DOHH2 (cell line): ENCODE results near the gene IL11.

Source experiments
- H3F3A ChIP-seq: fragments of 200-600 bp; sonication (generic), shearing (Covaris generic); 2 replicates; pipeline ENCODE4 v1.6.0; 2016; ENCODE audit warnings: antibody characterized with exemption, mild to moderate bottlenecking; ENCODE audit not compliant: control insufficient read depth, insufficient read depth
- H3K27ac ChIP-seq: fragments of 200-600 bp; sonication (generic); 2 replicates; pipeline ENCODE4 v1.5.1; 2014; ENCODE audit warnings: low read depth, mild to moderate bottlenecking, low read length, moderate library complexity
- H3K27me3 ChIP-seq: fragments of 200-600 bp; sonication (generic); 2 replicates; pipeline ENCODE4 v1.6.1; 2014; ENCODE audit warnings: mild to moderate bottlenecking, low read length, mixed read lengths; ENCODE audit not compliant: control insufficient read depth
- H3K36me3 ChIP-seq: fragments of 200-600 bp; sonication (generic); 2 replicates; pipeline ENCODE4 v1.6.1; 2014; ENCODE audit warnings: mild to moderate bottlenecking, low read length, moderate library complexity, mixed read lengths; ENCODE audit not compliant: control insufficient read depth
- H3K4me1 ChIP-seq: fragments of 200-600 bp; sonication (generic); 2 replicates; pipeline ENCODE4 v1.6.1; 2014; ENCODE audit warnings: mild to moderate bottlenecking, low read length, mixed read lengths; ENCODE audit not compliant: control insufficient read depth
- H3K4me2 ChIP-seq: fragments of 200-600 bp; sonication (generic); 2 replicates; pipeline ENCODE4 v1.6.0; 2014; ENCODE audit warnings: mild to moderate bottlenecking, low read length, moderate library complexity
- H3K4me3 ChIP-seq: fragments of 200-600 bp; sonication (generic); 2 replicates; pipeline ENCODE4 v1.5.1; 2014; ENCODE audit warnings: mild to moderate bottlenecking, low read length, mixed read lengths
- H3K79me2 ChIP-seq: fragments of 200-600 bp; sonication (generic); 2 replicates; pipeline ENCODE4 v1.6.1; 2014; ENCODE audit warnings: mild to moderate bottlenecking, low read length, mixed read lengths; ENCODE audit not compliant: control insufficient read depth
- H3K9me2 ChIP-seq: fragments of 200-600 bp; sonication (generic); replicated peaks from 2 replicates; pipeline ENCODE4 v1.6.1; 2014; ENCODE audit warnings: mild to moderate bottlenecking, low read length, mixed read lengths; ENCODE audit not compliant: control insufficient read depth
- H3K9me3 ChIP-seq: fragments of 200-600 bp; sonication (generic); 2 replicates; pipeline ENCODE4 v1.6.1; 2014; ENCODE audit warnings: antibody characterized with exemption, low read length, mixed read lengths; ENCODE audit not compliant: control insufficient read depth, insufficient read depth
- H4K20me1 ChIP-seq: fragments of 200-600 bp; sonication (generic); 2 replicates; pipeline ENCODE4 v1.6.0; 2014; ENCODE audit warnings: low read depth, mild to moderate bottlenecking, antibody characterized with exemption, low read length, moderate library complexity; ENCODE audit not compliant: control insufficient read depth, insufficient read depth
- CTCF ChIP-seq: fragments of 200-600 bp; sonication (generic); IDR thresholded peaks from one replicate; pipeline ENCODE4 v1.5.1; 2014; ENCODE audit warnings: antibody characterized with exemption, mild to moderate bottlenecking, low read depth, low read length; ENCODE audit not compliant: poor library complexity, severe bottlenecking
- EZH2phosphoT487 ChIP-seq: fragments of 200-600 bp; sonication (generic); IDR thresholded peaks from 2 replicates; pipeline ENCODE4 v1.6.1; 2017; ENCODE audit warnings: borderline replicate concordance, mild to moderate bottlenecking, antibody characterized with exemption, low read length, moderate library complexity, mixed read lengths

IL11 gene

DNA sequence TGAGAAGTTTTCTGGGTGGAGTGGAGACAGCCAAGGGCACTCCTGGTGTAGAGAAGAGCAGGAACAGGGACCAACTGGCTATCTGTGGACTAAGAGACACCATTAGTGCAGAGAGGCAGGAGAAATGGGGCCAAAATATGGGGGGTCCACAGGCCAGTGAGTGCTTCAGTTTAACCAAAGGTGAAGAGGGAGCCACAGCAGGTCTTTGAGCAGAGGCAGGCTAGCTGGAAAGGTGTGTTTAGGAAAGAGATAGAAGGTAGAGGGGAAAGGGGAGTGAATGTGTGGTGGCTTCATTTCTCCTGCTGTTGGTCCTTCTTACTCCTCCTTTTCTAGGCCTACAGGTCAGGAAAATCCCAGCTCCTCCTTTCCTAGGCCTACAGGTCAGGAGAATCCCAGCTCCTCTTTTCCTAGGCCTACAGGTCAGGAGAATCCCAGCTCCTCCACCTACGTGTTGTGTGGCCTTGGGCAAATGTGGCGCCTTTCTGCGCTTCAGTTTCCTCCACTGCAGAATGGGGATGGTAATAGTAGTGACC is 12.3 kb upstream of the IL11 start:
- no peak overlapping the region for H3K27ac ChIP-seq
- H3K4me2 ChIP-seq = peak overlapping the region; percentile 87
- peaks cover 17% of the 10 kb centered on the region for H4K20me1 ChIP-seq
- H3K36me3 ChIP-seq = peaks cover 27% of the 10 kb centered on the region
- peaks cover 38% of the 10 kb centered on the region for H3K4me1 ChIP-seq
- H3K27me3 ChIP-seq = peaks cover 3% of the 10 kb centered on the region; the same call in 1 of the 2 replicates
- H3K9me2 ChIP-seq = no peaks in the 10 kb centered on the region
- H3K9me3 ChIP-seq = no peaks in the 10 kb centered on the region
- H3K79me2 ChIP-seq = peaks cover 49% of the 10 kb centered on the region
- H3F3A ChIP-seq = peaks cover 30% of the 10 kb centered on the region
- TF ChIP-seq EZH2phosphoT487 (no peak), CTCF (no peak)
- H3K4me3 ChIP-seq = peak overlapping the region; percentile 79

DNA sequence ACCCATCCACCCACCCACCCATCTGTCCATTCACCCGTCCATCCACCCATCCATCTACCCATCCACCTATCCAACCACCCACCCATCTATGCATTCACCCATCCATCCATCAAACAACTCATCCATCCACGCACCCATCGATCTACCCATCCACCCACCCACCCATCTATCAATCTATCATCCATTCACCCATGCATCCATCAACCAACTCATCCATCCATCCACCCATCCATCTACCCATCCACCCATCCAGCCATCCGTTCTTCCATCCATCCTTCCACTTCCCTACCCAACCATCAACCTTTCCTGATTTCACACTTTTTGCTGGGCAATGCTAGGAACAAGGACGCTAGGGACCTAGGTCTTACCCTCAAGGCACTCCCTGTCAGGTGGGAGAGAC is 11.8 kb upstream of the IL11 start:
- peaks cover 21% of the 10 kb centered on the region for H3K36me3 ChIP-seq
- peak overlapping the region; percentile 87 for H3K4me2 ChIP-seq
- H3K9me3 ChIP-seq = no peaks in the 10 kb centered on the region
- H3K27ac ChIP-seq = no peak overlapping the region
- TF ChIP-seq CTCF = no peak
- TF ChIP-seq EZH2phosphoT487 = no peak
- peaks cover 43% of the 10 kb centered on the region for H3K79me2 ChIP-seq
- peaks cover 32% of the 10 kb centered on the region for H3K4me1 ChIP-seq
- peak overlapping the region; percentile 2; the same call in 1 of the 2 replicates for H3K4me3 ChIP-seq
- H3K9me2 ChIP-seq = no peaks in the 10 kb centered on the region
- peaks cover 24% of the 10 kb centered on the region for H3F3A ChIP-seq
- H4K20me1 ChIP-seq = peaks cover 12% of the 10 kb centered on the region
- H3K27me3 ChIP-seq = peaks cover 3% of the 10 kb centered on the region; the same call in 1 of the 2 replicates

- H3K36me3 ChIP-seq = no peaks in the 10 kb centered on the region; the same call in none of the 2 replicates
- TF ChIP-seq EZH2phosphoT487 (no peak), CTCF (no peak)
- no peak overlapping the region for H3K27ac ChIP-seq
- H3K4me3 ChIP-seq = no peak overlapping the region
- peaks cover 3% of the 10 kb centered on the region; the same call in 1 of the 2 replicates for H3F3A ChIP-seq
- peaks cover 19% of the 10 kb centered on the region for H3K4me1 ChIP-seq
- H3K9me3 ChIP-seq = no peaks in the 10 kb centered on the region
- H4K20me1 ChIP-seq = no peaks in the 10 kb centered on the region
- H3K27me3 ChIP-seq = peaks cover 6% of the 10 kb centered on the region
- H3K4me2 ChIP-seq = no peak overlapping the region
- H3K9me2 ChIP-seq = no peaks in the 10 kb centered on the region
- peaks cover 22% of the 10 kb centered on the region for H3K79me2 ChIP-seq
Measured at GRCh38 chr19:55379174-55379573, 8.9 kb upstream of the IL11 start.
